Effector memory CD4-positive, alpha-beta T cell (primary cell): ENCODE data around the gene VPS41.

Experiments used
- DNase-seq, 3 donors: peaks; one replicate each; pipeline ENCODE4 v3.0.0-alpha.2; 2020
- H3K27ac ChIP-seq: 2 replicates; pipeline ENCODE4 v1.7.0; 2013; ENCODE audit warnings: mild to moderate bottlenecking, low read length, moderate library complexity; ENCODE audit not compliant: insufficient read depth, poor library complexity, severe bottlenecking
- H3K27me3 ChIP-seq: replicated peaks from 2 replicates; pipeline ENCODE4 v1.7.0; 2013; ENCODE audit warnings: mild to moderate bottlenecking, low read length; ENCODE audit not compliant: insufficient read depth, control insufficient read depth, poor library complexity, severe bottlenecking
- H3K36me3 ChIP-seq: 2 replicates; pipeline ENCODE4 v1.7.0; 2013; ENCODE audit warnings: mild to moderate bottlenecking, low read length, moderate library complexity; ENCODE audit not compliant: control insufficient read depth, insufficient read depth
- H3K4me1 ChIP-seq: 2 replicates; pipeline ENCODE4 v1.7.0; 2013; ENCODE audit warnings: low read length, mild to moderate bottlenecking; ENCODE audit not compliant: control insufficient read depth, insufficient read depth, poor library complexity, severe bottlenecking
- H3K4me3 ChIP-seq: 2 replicates; pipeline ENCODE4 v1.7.0; 2013; ENCODE audit warnings: low read length, low read depth, mild to moderate bottlenecking; ENCODE audit not compliant: insufficient read depth, poor library complexity, severe bottlenecking
- H3K9me3 ChIP-seq: 2 replicates; pipeline ENCODE4 v1.7.0; 2013; ENCODE audit warnings: mild to moderate bottlenecking, low read length, moderate library complexity; ENCODE audit not compliant: control insufficient read depth

VPS41 gene

GRCh38 chr7:38886265-38886664 is 22.7 kb downstream of the VPS41 start:
- Histone ChIP-seq H3K27ac (no peak overlapping the region), H3K9me3 (no peaks in the 10 kb centered on the region), H3K4me3 (no peak overlapping the region), H3K27me3 (no peaks in the 10 kb centered on the region), H3K4me1 (no peaks in the 10 kb centered on the region), H3K36me3 (no peaks in the 10 kb centered on the region)
- no peak for DNase-seq

- no peaks in the 10 kb centered on the region for H3K4me1 ChIP-seq
- DNase-seq, result no peak
- no peak overlapping the region for H3K27ac ChIP-seq
- H3K4me3 ChIP-seq, result no peak overlapping the region
- H3K9me3 ChIP-seq, result no peaks in the 10 kb centered on the region
- H3K36me3 ChIP-seq, result no peaks in the 10 kb centered on the region
- H3K27me3 ChIP-seq, result no peaks in the 10 kb centered on the region
These were observed 25.3 kb downstream of the VPS41 start for GRCh38 chr7:38883706-38884105.

- no peak overlapping the region for H3K27ac ChIP-seq
- no peaks in the 10 kb centered on the region for H3K27me3 ChIP-seq
- H3K4me3 ChIP-seq, result no peak overlapping the region
- no peaks in the 10 kb centered on the region for H3K4me1 ChIP-seq
- no peak for DNase-seq
- no peaks in the 10 kb centered on the region for H3K9me3 ChIP-seq
- H3K36me3 ChIP-seq, result no peaks in the 10 kb centered on the region
These were observed 26.9 kb downstream of the VPS41 start for GRCh38 chr7:38881947-38882684.

GRCh38 chr7:38881015-38881414 is 28.0 kb downstream of the VPS41 start:
- no peak for DNase-seq
- H3K4me3 ChIP-seq, result no peak overlapping the region
- no peaks in the 10 kb centered on the region for H3K27me3 ChIP-seq
- no peaks in the 10 kb centered on the region for H3K4me1 ChIP-seq
- no peaks in the 10 kb centered on the region for H3K9me3 ChIP-seq
- no peaks in the 10 kb centered on the region for H3K36me3 ChIP-seq
- no peak overlapping the region for H3K27ac ChIP-seq

- Histone ChIP-seq H3K27ac (no peak overlapping the region), H3K36me3 (no peaks in the 10 kb centered on the region), H3K9me3 (no peaks in the 10 kb centered on the region), H3K4me1 (no peaks in the 10 kb centered on the region), H3K27me3 (no peaks in the 10 kb centered on the region), H3K4me3 (no peak overlapping the region)
- DNase-seq, result no peak
These were observed 28.5 kb downstream of the VPS41 start for GRCh38 chr7:38880454-38880853.

GRCh38 chr7:38880035-38880434 is 29.0 kb downstream of the VPS41 start:
- no peak for DNase-seq
- Histone ChIP-seq H3K36me3 (no peaks in the 10 kb centered on the region), H3K27ac (no peak overlapping the region), H3K9me3 (no peaks in the 10 kb centered on the region), H3K4me1 (no peaks in the 10 kb centered on the region), H3K27me3 (no peaks in the 10 kb centered on the region), H3K4me3 (no peak overlapping the region)

- no peaks in the 10 kb centered on the region for H3K4me1 ChIP-seq
- H3K27me3 ChIP-seq, result no peaks in the 10 kb centered on the region
- no peaks in the 10 kb centered on the region for H3K9me3 ChIP-seq
- no peak overlapping the region for H3K27ac ChIP-seq
- no peak for DNase-seq
- no peaks in the 10 kb centered on the region for H3K36me3 ChIP-seq
- H3K4me3 ChIP-seq, result no peak overlapping the region
These were observed 30.1 kb downstream of the VPS41 start for GRCh38 chr7:38878694-38879457.

GRCh38 chr7:38873433-38873832 is 35.6 kb downstream of the VPS41 start:
- no peaks in the 10 kb centered on the region for H3K4me1 ChIP-seq
- no peaks in the 10 kb centered on the region for H3K27me3 ChIP-seq
- H3K36me3 ChIP-seq, result peaks cover 3% of the 10 kb centered on the region
- no peaks in the 10 kb centered on the region for H3K9me3 ChIP-seq
- H3K27ac ChIP-seq, result no peak overlapping the region
- DNase-seq, result no peak
- H3K4me3 ChIP-seq, result no peak overlapping the region

- H3K9me3 ChIP-seq, result no peaks in the 10 kb centered on the region
- H3K27ac ChIP-seq, result no peak overlapping the region
- no peak overlapping the region for H3K4me3 ChIP-seq
- H3K36me3 ChIP-seq, result peaks cover 13% of the 10 kb centered on the region
- no peaks in the 10 kb centered on the region for H3K27me3 ChIP-seq
- H3K4me1 ChIP-seq, result no peaks in the 10 kb centered on the region
- DNase-seq, result no peak
These were observed 36.8 kb downstream of the VPS41 start for GRCh38 chr7:38872202-38872601.

- H3K4me3 ChIP-seq, result no peak overlapping the region
- no peaks in the 10 kb centered on the region for H3K4me1 ChIP-seq
- H3K9me3 ChIP-seq, result no peaks in the 10 kb centered on the region
- DNase-seq, result no peak
- H3K36me3 ChIP-seq, result peaks cover 26% of the 10 kb centered on the region
- H3K27ac ChIP-seq, result no peak overlapping the region
- no peaks in the 10 kb centered on the region for H3K27me3 ChIP-seq
These were observed 38.8 kb downstream of the VPS41 start for GRCh38 chr7:38870147-38870546.
